ENCODE measurements around the gene GYG2.

DNA sequence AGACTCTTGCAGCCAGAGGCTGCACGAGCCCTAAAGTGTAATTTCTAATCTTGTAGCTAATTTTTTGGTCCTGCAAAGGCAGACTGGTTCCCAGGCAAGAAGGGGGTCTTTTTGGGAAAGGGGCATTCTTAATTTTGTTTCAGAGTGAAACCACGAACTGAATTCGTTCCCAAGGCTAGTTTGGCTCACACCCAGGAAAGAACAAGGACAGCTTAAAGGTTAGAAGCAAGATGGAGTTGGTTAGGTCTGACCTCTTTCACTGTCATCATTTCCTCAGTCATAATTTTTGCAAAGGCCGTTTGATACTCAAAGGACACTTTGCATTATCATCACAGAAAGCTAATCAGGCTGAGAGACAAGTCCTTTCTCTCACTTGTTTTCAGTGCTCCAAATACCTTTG, 46.0 kb upstream of the GYG2 start:
- TF ChIP-seq POLR2AphosphoS5 (IDR thresholded peaks at IDR 0.05) (no peak), CTCF (IDR thresholded peaks at IDR 0.05) (no peak), POLR2A (IDR thresholded peaks at IDR 0.05) (no peak)

Measured in prostate gland (tissue), 2 donors.